Measurements from ENCODE around the gene ZNF420.

- TF ChIP-seq BHLHE40 (IDR thresholded peaks at IDR 0.05; ENCODE audit: borderline replicate concordance) (no peak), FOXA1 (IDR thresholded peaks at IDR 0.05) (no peak), L3MBTL2 (conservative IDR thresholded peaks at IDR 0.05) (no peak), SP1 (IDR thresholded peaks at IDR 0.05) (no peak), TARDBP (IDR thresholded peaks at IDR 0.05) (no peak), SUZ12 (IDR thresholded peaks at IDR 0.05) (no peak), FOXK2 (IDR thresholded peaks at IDR 0.05) (no peak), ELF4 (IDR thresholded peaks at IDR 0.05) (no peak), LEF1 (IDR thresholded peaks at IDR 0.05; ENCODE audit: borderline replicate concordance) (no peak), PKNOX1 (IDR thresholded peaks at IDR 0.05) (no peak), HDGF (IDR thresholded peaks at IDR 0.05; ENCODE audit: borderline replicate concordance) (no peak)
These were observed 8.9 kb downstream of the ZNF420 start for GRCh38 chr19:37087110-37087509.
